ENCODE measurements around the gene ACBD4.
"Not testable (repeated sequence)": the region's sequence is repeated elsewhere in the genome, so short reads cannot be mapped to it uniquely, and the experiment has no call there.

Gene ACBD4

DNA sequence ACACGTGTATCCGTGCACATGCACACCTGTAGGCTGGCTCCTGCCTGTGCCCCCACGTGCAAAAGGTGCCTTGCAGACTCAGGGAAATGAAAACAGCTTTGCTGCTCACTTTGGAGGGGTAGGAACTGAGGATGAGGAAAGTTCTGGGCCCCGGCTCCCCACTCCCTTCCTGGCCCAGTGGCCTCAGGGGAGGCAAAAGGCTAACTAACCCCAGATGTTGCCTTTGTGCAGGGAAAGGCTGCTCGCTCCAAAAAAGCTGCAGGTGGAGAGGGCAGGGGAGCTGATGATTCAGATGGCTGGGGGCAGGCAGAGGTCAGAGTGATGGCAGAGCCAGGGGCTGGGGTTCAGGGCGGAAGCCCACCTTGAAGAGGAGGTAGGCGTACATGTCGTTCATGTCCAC, 15.5 kb upstream of the ACBD4 start:
- no peak for DNase-seq (ENCODE audit: low read depth in 2 of 2)

DNA sequence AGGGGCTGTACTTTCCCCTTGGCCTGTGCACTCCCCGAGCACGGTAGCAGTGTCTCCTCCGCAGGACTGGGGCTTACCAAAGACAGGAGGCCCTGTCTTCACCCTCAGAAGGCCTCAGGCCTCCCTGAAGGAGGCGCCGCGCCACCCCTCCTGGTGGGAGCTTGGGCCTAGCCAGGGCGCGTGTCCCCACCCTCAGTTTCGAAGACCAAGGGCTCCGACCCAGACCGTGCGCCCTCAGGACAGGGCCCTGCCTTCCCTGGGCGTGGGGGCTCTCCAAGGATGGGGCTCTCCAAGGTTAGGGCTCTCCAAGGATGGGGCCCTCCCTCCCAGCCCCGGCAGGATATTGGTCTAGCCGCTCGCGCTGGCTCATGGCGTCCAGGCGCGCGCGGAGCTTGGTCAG, 14.9 kb upstream of the ACBD4 start:
- DNase-seq (ENCODE audit: low read depth in 2 of 2), result no peak

DNA sequence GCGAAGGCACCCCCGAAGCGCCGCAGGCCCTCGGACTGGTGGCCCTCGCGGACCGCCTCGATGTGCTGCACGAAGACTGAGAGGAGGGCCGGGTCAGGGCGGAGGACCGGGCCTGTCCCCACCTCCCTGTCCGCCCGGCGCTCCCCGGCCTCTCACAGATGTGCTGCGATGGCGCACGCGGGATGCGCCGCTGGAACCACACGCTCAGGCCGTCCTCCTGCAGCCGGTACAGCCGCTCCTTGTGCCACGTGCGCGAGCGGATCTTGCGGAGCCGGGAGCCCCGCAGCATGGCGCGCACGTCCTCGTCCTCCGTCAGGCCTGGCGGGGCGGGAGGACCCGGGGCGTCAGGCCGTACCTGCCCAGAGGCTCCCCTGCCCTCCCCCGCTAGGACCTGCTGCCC, 14.4 kb upstream of the ACBD4 start:
- DNase-seq (ENCODE audit: low read depth in 2 of 2), result no peak

DNA sequence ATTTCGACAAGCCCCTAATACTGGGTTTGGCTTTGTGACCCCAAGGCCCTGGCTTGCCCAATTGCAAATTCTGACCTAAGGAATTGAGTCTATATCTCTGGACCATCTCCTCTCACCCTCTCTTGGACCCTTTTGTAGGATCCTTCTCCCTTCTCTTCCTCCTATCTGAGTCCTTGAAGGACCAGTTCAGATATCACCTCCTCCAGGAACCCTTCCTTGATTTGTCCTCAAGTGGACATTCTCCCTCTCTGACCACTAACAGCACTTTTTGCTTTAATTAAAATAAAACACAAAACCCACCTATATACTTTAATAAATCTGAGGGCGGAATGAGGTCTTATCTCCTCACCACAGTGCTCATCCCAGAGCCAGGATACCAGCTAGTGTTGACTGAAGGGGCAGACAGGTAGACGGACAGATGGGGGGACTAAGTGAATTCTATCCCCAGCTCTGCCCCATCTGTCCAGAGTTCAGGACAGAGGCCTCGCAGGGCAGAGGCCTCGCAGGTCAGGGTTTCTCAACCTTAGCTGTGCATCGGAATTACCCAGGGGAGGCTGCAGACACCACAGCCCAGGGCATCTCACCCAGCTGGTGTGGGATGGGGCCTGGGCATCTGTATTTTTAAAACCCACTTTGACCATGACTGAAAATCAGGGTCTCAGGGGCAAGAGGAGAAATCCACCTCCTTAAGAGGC, 12.3 kb upstream of the ACBD4 start:
- DNase-seq (ENCODE audit: low read depth in 2 of 2), result no peak

DNA sequence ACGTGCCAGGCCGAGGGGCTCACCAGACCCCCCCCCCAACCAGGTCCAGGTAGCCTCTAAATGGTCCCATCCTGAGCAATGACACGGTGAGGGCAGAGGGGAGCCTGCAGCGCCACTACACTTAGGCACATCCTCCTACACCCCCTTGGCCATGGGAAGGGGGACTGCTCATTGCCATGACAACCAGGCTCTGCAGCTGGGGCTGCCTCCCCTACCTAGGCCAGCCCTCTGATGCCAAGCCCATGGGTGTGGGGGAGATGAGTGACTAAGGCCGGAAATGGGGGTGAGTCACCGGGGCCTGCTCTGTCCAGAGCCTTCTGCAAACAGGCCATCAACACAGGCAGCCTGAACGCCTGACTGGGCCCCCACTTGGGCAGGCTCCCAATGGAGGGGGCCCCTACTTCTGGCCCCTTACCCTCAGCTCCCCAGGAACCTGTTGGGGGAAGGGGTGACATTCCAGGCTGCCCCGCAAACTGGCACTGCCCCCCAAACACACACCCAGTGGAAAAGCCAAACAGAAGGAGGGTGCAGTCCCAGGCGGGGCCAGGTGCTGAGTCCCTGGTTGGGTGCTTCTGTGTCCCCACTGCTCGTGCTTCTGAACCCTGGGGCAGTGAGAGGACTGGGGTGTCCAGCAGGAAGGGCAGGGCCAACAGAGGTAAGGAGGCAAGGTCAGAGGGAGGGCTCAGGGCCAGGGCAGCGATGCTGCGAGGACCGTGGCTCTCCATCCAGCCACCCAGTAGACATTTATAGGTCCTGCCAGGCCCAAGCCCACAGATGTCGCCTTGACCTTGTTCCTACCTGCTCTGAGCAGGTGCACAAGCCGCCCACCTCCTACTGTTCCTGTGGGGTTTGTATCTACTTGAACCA, 11.3 kb upstream of the ACBD4 start:
- no peak for DNase-seq (ENCODE audit: low read depth in 2 of 2)

DNA sequence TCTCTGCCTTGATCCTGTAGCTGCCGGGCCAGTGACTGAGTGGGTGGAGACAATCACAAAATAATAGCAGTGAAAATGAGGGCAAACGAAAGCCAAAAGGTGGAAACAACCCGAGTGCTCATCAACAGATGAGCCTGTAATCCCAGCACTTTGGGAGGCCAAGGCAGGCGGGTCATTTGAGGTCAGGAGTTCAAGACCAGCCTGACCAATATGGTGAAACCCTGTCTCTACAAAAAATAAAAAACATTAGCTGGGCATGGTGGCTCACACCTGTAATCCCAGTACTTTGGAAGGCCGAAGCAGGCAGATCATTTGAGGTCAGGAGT, 10.7 kb upstream of the ACBD4 start:
- not testable (repeated sequence) for DNase-seq (ENCODE audit: low read depth in 2 of 2)

DNA sequence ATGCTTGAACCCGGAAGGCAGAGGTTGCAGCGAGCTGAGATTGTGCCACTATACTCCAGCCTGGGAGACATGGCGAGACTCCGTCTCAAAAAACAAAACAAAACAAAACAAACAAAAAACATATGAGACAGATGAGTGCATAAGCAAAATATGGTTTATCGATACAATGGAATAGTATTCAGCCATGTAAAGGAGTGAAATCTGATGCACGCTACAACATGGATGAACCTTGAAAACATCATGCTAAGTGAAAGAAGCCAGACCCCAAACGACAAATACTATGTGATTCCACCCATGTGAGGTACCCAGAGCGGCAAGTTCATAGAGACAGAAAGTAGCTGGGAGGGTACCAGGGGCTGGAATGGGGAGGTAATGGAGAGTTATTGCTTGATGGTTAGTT, 10.0 kb upstream of the ACBD4 start:
- DNase-seq (ENCODE audit: low read depth in 2 of 2), result no peak

DNA sequence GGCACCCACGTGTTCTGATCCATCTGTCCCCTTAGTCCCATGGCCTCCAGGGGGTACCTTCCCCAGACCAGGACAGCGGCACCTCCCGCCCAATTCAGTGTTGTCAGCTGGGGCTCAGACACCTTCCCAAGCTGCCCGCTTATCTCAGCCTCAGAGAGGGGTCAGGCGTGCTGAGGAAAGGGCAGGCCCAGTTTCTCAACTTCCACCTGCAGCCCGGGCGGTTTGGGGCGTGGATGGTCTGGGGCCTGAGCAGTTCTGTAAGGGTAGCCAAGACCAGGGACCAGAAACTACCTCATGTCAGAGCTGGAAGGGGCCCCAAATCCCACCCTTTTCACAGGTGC, 8.3 kb upstream of the ACBD4 start:
- DNase-seq (ENCODE audit: low read depth in 2 of 2), result no peak

DNA sequence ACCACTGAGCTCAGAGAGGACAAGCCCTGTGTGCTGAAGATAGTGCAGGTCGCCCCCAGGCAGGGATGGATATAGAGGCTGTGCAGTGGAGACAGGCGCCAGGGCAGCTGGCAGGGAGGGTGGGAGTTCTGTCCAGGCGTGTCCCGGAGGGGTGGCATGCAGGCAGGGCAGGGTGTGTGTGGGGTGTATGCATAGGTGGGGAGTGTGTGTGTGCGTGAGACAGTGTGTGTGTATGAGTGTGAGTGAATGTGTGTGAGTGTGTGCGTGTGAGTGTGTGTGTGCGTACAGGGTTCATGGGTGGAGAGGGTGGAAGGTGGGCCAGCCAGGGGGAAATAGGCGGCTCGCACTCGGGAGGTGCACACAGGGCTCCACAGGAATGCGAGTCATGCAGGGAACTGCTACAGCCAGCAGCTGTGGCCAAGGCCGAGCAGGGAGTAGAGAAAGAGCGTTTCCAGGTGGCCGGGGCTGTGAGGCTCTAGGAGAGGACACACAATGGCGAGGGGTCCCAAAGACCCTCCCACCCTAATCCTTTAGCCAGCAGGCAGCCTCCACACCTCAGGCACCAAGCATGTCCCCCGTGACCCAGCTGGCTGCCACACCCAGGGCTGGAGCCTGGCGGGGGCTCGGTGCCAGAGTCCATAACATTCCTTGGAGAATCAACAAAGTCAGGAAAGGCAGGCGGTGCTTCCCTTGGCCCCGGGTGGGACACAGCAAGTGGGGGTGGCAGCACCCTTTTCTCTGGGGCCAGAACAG, 7.8 kb upstream of the ACBD4 start:
- DNase-seq (ENCODE audit: low read depth in 2 of 2), result no peak

DNA sequence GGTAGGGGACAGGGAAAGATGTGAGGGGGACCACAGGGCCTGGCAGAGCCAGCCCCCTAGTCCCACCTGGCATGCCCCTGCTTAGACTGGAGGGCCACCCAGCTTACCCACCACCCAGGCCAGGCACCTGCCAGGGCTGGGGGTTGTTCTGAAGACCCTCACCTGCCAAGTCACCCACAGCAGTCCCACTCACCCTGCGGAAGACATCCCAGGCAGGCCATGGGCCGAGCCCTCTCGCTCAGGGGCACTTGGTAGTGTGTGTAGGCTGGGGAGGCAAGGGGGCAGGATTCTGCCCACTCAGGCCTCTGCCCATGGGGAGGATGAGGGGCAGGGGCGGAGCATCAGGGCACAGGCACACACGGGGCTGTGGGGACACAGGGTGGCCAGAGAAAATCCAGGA, 7.2 kb upstream of the ACBD4 start:
- DNase-seq (ENCODE audit: low read depth in 2 of 2), result no peak

DNA sequence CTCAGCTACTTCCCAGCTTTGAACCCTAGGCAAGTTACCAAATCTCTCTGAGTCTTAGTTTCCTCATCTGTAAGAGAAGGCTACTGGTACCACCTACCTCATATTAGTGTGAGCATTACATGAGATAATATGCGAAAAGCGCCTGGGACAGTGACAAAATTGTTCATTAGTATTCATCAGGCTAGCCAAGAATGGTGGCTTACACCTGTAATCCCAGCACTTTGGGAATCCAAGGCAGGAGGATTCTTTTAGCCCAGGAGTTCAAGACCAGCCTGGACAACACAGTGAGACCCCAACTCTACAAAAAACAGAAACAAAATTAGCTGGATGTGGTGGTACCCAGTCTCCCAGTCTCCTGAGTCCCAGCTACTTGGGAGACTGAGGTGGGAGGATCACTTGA, 6.5 kb upstream of the ACBD4 start:
- DNase-seq (ENCODE audit: low read depth in 2 of 2), result no peak

DNA sequence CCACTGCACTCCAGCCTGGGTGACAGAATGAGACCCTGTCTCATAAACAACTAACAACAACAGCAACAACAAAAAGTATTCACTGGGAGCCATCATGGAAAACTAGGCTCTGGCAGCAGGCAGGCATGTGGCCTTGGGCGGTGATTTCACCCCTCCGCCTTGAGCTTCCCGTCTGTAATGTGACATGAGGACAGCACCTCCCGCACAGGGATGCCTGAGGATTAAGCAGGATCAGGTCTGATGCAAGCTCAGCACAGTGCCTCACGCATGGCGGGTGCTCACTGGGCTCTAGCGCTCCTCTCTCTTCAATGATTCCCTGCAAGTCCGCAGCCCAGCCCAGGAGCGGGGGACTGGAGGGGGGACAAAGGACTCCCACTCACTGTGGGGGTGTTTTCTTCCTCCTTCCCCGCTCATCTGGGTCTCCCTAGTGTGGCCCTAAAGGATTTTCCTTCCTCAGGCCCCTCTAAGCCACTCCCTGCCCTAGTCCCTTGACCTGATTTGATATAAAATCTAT, 6.0 kb upstream of the ACBD4 start:
- no peak for DNase-seq (ENCODE audit: low read depth in 2 of 2)

DNA sequence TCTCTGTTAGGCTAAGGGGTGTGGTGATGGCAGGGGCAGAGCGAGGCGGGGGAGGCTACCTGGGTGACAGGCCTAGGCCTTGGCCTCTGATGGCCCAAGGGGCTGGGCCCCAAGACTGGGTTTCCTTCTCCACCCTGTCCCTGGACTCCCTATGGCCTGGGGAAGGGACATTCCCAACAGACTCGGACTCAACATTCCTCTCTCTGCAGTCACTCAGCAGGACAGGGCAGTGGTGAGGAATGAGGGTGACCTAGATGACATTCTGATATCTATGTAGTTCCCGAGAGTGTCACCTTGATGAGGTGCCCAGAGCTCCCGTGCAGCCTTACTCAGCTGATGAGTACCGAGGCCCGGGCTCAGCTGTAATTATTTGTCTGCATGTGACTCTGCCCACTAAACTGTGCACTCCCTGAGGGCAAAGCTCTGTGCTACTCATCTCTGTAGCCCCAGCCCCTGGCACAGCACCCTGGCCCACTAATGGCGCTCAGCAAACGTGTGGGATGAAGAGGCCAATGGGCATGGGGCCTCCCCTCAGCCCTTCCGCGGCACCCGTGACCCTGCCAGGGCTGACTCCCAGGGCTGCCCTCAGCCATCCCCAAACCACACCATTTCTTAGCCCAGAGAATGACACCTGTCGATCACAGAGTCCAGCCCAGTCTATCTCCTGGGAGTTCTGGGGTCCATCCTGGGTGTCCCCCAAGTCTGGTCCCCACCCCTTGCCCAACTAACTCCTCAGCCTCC, 5.4 kb upstream of the ACBD4 start:
- DNase-seq (ENCODE audit: low read depth in 2 of 2), result no peak

DNA sequence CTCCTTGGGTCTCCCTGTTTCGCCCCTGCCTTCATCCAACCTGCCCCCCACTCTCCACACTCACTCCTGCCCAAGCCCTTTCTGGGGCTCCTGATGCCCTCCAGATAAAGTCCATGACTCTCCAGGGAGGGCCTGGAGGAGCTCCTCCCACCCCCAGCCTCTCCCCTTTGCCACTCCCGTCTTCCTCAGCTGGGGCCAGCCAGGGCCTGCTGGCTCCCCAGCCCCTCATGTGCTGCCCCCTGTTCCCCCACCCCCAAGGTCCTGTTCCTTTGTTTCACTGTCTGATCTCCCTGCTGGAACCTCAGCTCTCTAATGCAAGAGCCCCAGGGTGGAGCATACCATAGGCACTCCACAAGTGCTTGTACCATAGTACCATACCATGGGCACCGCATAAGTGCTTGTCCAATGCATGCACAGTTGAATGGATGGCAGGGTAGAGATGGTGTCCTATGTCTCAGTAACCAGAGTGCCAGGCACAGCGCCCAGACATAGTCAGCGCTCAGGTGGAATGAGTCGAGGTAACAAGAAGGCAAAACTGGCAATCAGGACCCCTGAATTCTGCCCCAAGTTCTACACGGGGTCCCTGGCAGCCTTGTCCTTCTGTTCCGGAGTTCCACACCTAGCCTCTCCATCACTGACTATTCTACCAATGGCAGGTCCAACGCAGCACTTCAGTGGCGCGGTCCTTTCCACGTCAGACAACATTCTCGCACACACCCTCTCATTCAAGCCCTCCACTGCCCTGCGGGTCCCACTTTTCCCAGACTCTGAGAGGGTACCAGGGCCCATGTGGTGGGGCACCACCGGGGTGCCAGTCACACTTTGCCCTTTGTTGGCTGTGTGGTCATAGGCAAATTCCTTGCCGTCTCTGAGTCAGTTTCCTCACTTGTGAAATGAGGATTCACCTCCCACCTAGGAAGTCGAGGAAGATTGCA, 4.5 kb upstream of the ACBD4 start:
- DNase-seq (ENCODE audit: low read depth in 2 of 2), result no peak

DNA sequence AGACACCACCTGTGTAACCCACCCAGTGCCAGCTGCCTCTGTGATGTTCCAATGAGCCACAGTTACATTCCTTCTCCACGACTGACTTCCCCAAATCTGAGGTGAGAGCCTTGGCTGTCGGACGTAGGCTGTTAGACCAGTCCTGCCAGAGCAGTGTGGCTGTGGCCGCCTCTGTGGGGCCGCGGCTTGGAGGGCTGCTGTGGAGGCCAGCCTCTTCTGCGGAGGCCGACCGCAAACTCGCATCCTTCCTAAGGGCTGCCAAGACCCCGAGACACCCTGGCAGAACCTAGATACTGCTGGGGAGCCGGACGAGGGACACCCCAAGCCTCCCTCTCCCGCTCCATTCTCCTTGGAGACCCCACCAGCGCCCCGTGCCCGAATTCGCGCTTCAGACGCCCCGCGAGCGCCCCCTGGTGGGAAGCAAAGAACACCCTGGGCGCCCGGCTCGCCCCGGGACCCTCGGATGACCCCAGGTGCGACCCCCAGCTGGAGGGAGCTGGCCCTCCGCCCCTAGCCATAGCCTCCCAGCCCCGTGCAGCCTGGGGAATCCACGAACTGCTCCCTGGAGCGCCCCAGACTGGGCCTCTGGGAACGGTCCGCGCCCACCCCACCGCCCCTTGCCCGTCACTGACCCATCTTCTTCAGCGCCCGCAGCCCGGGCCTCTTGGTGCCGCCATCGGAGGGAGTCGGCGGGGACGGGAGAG, 3.7 kb upstream of the ACBD4 start:
- DNase-seq (ENCODE audit: low read depth in 2 of 2), result peak in 1 of 2 donors; percentile 14

DNA sequence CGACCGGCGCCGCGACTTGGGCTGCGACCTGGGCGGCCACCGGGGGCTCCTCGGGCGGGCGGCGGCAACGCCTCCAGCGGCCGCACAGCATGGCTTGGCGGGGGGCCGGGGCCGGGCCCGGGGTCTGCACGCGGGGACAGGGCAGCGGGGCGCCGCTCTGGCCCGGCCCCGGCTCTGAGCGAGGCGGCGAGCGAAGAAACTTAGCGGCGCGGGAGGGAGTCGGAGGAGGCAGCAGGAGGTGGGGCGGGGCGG, 3.2 kb upstream of the ACBD4 start, which contains the start of gene PLCD3:
TSS of gene PLCD3 (minus strand) at position 196 of the 252 bp plus-strand sequence. CDS start at position 91, 105 bp downstream.
- DNase-seq (ENCODE audit: low read depth in 2 of 2), result no peak

DNA sequence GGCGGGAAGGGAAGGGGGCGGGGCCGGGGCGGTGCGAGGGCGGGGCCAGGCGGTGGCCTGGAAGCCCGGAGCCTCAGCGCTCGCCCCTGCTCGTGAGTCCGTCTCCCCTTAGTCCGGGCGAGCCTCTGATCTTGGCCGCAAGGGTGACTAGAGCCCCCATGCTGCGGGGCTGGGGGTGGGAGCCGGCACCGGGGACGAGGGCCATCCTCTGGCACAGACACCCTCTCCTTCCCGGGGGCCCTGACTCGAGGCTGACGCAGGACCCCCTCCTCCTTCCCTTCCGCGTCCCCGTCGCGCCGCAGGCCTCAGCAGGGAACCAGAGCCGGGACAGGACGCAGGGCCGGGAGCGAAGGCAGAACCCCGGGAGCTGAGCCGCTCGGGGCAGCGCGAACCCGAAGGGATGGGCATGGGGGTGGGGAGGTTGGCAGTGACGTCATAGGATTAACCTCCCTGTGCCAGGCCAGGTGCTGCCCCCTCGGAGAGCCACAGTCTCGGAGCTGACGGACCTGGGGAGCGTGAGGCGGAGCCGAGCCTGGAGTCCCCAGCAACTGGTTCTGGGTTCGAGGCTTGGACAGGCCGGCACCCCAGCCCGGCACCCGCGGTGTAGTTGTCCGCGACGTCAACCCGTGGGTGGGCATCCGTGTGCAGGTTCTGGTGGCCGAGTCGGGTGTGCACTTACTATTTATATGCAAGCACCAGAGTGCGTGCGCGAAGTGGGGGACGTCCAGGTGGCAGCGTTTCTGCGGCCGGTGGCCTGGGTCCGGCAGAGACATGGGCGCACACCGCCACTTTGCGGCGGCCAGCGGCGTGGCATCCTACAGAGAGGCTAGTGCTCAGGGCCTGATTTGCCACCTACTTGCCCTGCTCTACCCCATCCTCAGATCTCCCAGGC, 2.7 kb upstream of the ACBD4 start:
- DNase-seq (ENCODE audit: low read depth in 2 of 2), result peak; percentile 51 to 53

DNA sequence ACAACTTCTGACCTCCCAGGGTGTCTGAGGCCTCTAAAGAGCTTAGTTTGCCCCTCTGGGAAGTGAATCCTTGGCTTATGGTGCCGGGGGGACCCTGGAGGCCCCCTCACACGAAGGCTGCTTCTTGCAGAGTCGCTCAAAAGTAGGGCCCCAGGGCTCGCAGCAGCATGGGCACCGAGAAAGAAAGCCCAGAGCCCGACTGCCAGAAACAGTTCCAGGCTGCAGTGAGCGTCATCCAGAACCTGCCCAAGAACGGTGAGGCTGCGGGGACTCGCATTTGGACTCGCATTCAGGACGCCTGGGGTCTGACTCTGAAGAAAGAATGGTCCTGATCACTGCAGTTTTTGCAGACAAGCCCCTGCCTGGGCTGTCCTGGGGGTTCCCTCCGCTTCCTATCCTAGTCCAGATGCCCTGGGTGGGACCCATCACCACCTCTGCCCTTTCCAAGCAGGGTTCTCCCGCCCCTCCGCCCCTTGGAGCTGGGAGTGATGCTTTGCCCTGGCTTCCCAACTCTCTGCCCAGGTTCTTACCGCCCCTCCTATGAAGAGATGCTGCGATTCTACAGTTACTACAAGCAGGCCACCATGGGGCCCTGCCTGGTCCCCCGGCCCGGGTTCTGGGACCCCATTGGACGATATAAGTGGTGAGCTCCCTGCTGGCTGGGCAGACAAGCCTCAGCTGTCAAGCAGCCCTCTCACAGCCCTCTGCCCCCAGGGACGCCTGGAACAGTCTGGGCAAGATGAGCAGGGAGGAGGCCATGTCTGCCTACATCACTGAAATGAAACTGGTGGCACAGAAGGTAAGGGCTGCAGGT, 698 bp downstream of the ACBD4 start:
- DNase-seq (ENCODE audit: low read depth in 2 of 2), result no peak

Measured in stimulated activated CD8-positive, alpha-beta memory T cell treated with anti-CD3 and anti-CD28 coated beads, Interleukin-15, amount 100 ng/mL, for 48 hours (primary cell).